ENCODE results near the gene KIF26B. TPM values are rescaled to one million over a fixed set of nuclear protein-coding genes. Genes with fewer than 3 reads are reported as not detected.

KIF26B gene
- total RNA-seq, 2 donors from 2014 or later = 0.12 to 0.13 TPM

- ATAC-seq (no peak), DNase-seq (no peak)
- intact Hi-C loops (cut with DNase I) = no loop called here
These were observed 528.9 kb downstream of the KIF26B start for GRCh38 chr1:245683676-245684075.

- no peak for ATAC-seq
- no peak for DNase-seq
- intact Hi-C loops (cut with DNase I) = no loop called here
These were observed 529.4 kb downstream of the KIF26B start for GRCh38 chr1:245684166-245684565.

GRCh38 chr1:245684571-245684970 lies 529.8 kb downstream of the KIF26B start:
- DNase-seq = no peak
- ATAC-seq = no peak
- intact Hi-C loops (cut with DNase I) = no loop called here

- ATAC-seq = no peak
- DNase-seq = no peak
- intact Hi-C loops (cut with DNase I) = no loop called here
These were observed 530.5 kb downstream of the KIF26B start for GRCh38 chr1:245685111-245685810.

GRCh38 chr1:245686006-245686405 lies 531.2 kb downstream of the KIF26B start:
- ATAC-seq (no peak), DNase-seq (no peak)
- intact Hi-C loops (cut with DNase I) = no loop called here

GRCh38 chr1:245686446-245687030 lies 531.8 kb downstream of the KIF26B start:
- ATAC-seq = no peak
- intact Hi-C loops (cut with DNase I) = no loop called here
- no peak for DNase-seq

- intact Hi-C loops (cut with DNase I) = no loop called here
- no peak for DNase-seq
- no peak for ATAC-seq
These were observed 532.4 kb downstream of the KIF26B start for GRCh38 chr1:245687152-245687635.

- ATAC-seq (peak in 1 of 2 donors; percentile 41), DNase-seq (no peak)
- intact Hi-C loops (cut with DNase I) = no loop called here
These were observed 533.1 kb downstream of the KIF26B start for GRCh38 chr1:245687636-245688535.

GRCh38 chr1:245688536-245689453 lies 534.0 kb downstream of the KIF26B start:
- no peak for ATAC-seq
- DNase-seq = no peak
- intact Hi-C loops (cut with DNase I) = no loop called here

- ATAC-seq (peak in 1 of 2 donors; percentile 37), DNase-seq (no peak)
- intact Hi-C loops (cut with DNase I) = no loop called here
These were observed 535.4 kb downstream of the KIF26B start for GRCh38 chr1:245690156-245690690.

- peak in 1 of 2 donors; percentile 16 for ATAC-seq
- DNase-seq = no peak
- intact Hi-C loops (cut with DNase I) = no loop called here
These were observed 536.3 kb downstream of the KIF26B start for GRCh38 chr1:245690946-245691541.

GRCh38 chr1:245691897-245692296 lies 537.1 kb downstream of the KIF26B start:
- no peak for DNase-seq
- intact Hi-C loops (cut with DNase I) = no loop called here
- ATAC-seq = no peak

- no peak for ATAC-seq
- intact Hi-C loops (cut with DNase I) = no loop called here
These were observed 537.5 kb downstream of the KIF26B start for GRCh38 chr1:245692318-245692717.

GRCh38 chr1:245693116-245693793 lies 538.5 kb downstream of the KIF26B start:
- intact Hi-C loops (cut with DNase I) = no loop called here
- no peak for DNase-seq
- no peak for ATAC-seq

More at GRCh38 chr1:245692318-245692717, 537.5 kb downstream of the KIF26B start:
- no peak for DNase-seq

- intact Hi-C loops (cut with DNase I) = no loop called here
- ATAC-seq (no peak), DNase-seq (no peak)
These were observed 539.4 kb downstream of the KIF26B start for GRCh38 chr1:245693941-245694752.

GRCh38 chr1:245694753-245695195 lies 540.0 kb downstream of the KIF26B start:
- ATAC-seq (no peak), DNase-seq (no peak)
- intact Hi-C loops (cut with DNase I) = no loop called here

- ATAC-seq = no peak
- intact Hi-C loops (cut with DNase I) = no loop called here
- no peak for DNase-seq
These were observed 540.4 kb downstream of the KIF26B start for GRCh38 chr1:245695211-245695610.
